Loucy (cell line): ENCODE data around the gene IL17RD.

ENCODE experiments used
- EZH2phosphoT487 ChIP-seq: fragments of 200-600 bp; IDR thresholded peaks from 2 replicates; pipeline ENCODE4 v1.6.1; 2018; ENCODE audit warnings: antibody characterized with exemption, mild to moderate bottlenecking, moderate library complexity, borderline replicate concordance
- TF ChIP-seq, protein P1 (sequence below): fragments of 200-600 bp; sonication (generic); conservative IDR thresholded peaks from 2 replicates; pipeline ENCODE4 v1.5.1; 2014; ENCODE audit warnings: mild to moderate bottlenecking, antibody characterized with exemption, low read length

DNA sequence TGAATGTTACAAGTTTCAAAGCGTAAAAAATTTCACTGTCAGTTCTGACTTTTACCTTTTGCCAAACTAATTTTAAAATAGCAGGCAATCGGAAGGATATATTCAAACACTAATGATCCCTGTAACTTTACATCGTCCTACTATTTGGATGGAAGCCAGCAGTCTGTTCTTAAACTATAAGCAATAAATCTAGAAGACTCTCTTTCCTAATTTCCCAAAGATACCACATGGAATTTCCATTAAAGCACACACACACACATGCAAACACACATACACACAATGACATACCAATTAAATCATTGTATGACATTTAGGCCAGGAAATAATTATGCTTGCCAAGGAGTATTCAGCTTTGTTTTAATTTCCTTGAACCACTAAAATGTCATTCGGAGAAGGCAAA, 32.0 kb downstream of the IL17RD start:
- TF ChIP-seq, protein P1, sequence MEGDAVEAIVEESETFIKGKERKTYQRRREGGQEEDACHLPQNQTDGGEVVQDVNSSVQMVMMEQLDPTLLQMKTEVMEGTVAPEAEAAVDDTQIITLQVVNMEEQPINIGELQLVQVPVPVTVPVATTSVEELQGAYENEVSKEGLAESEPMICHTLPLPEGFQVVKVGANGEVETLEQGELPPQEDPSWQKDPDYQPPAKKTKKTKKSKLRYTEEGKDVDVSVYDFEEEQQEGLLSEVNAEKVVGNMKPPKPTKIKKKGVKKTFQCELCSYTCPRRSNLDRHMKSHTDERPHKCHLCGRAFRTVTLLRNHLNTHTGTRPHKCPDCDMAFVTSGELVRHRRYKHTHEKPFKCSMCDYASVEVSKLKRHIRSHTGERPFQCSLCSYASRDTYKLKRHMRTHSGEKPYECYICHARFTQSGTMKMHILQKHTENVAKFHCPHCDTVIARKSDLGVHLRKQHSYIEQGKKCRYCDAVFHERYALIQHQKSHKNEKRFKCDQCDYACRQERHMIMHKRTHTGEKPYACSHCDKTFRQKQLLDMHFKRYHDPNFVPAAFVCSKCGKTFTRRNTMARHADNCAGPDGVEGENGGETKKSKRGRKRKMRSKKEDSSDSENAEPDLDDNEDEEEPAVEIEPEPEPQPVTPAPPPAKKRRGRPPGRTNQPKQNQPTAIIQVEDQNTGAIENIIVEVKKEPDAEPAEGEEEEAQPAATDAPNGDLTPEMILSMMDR, result no peak
- no peak for TF ChIP-seq EZH2phosphoT487
